Measurements from ENCODE around the gene VWA3A. TPM values are rescaled to one million over a fixed set of nuclear protein-coding genes. Genes with fewer than 3 reads are reported as not detected.
"Not testable (repeated sequence)": the region's sequence is repeated elsewhere in the genome, so short reads cannot be mapped to it uniquely, and the experiment has no call there.

VWA3A gene
- total RNA-seq, 1 donor from 2014 or later: not detected

DNA sequence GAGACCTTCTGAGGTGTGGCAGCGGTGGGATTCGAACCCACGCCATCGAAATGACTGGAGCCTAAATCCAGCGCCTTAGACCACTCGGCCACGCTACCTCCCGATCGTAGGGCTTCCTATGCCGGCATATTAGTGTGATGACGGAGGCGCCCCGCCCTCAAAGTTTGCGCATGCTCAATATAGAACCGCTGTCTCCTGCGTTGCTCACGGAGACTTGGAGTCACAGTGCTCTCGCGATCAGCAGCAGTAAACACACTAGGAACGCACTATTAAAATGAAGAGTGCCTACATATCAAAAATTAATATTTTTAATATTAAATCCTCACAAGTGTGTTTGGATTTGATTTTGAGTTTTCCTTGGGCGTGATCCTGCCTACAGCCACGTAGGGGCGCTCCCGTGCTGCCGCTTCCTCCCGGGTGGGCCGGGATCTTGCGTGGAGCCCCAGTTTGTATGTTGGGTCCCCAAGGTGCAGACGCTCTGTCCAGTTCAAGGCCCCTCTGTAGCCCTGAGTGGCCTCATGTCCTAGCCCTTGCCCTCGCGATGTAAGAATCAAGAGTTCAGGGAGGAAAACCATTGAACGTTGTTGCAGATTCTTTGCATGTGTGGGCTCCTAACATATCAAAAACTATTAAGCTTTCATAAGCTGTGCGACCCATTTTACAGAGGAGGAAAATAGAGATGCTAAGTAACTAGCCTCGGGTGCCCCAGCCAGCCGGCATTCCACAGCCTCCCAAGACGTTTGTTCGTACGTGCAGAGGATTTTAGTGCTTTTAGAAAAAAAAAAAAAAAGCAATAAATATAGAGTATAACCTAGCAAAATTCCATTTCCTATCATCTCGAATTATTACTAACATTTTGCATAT lies 103.6 kb downstream of the VWA3A start:
- Histone ChIP-seq H3K27ac (ENCODE audit: low read depth, low read length) (peak overlapping the region; percentile 27), H3K4me2 (ENCODE audit: low read length) (peak overlapping the region; percentile 86), H3K9ac (ENCODE audit: low read length) (peak overlapping the region; percentile 71), H3K27me3 (ENCODE audit: insufficient read depth, low read length) (no peaks in the 10 kb centered on the region), H3K4me1 (ENCODE audit: insufficient read depth, low read length) (peaks cover 32% of the 10 kb centered on the region), H3K36me3 (ENCODE audit: insufficient read depth, low read length) (no peaks in the 10 kb centered on the region), H3K4me3 (ENCODE audit: insufficient read depth, low read depth, low read length) (peak overlapping the region; percentile 70), H3K9me3 (ENCODE audit: insufficient read depth, low read depth, low read length) (no peaks in the 10 kb centered on the region), H3K79me2 (ENCODE audit: insufficient read depth, low read length) (no peaks in the 10 kb centered on the region), H4K20me1 (ENCODE audit: insufficient read depth, low read length) (no peaks in the 10 kb centered on the region), H2AFZ (ENCODE audit: low read depth, low read length) (peak overlapping the region; percentile 97)
- Mint-ChIP-seq H3K4me1 (ENCODE audit: low read depth, unreplicated experiment) (peaks cover 14% of the 10 kb centered on the region), H3K4me3 (ENCODE audit: unreplicated experiment) (peak overlapping the region; percentile 84), H3K27me3 (ENCODE audit: low read depth, unreplicated experiment) (no peaks in the 10 kb centered on the region), H3K36me3 (ENCODE audit: low read depth, unreplicated experiment) (no peaks in the 10 kb centered on the region), H3K27ac (ENCODE audit: unreplicated experiment) (peak overlapping the region; percentile 88), H3K9me3 (ENCODE audit: unreplicated experiment) (peaks cover 3% of the 10 kb centered on the region)
- peak; percentile 64 for DNase-seq (ENCODE audit: low read depth)
- no peak for FAIRE-seq
- peak; percentile 71 for TF ChIP-seq CTCF (IDR thresholded peaks at IDR 0.05; ENCODE audit: insufficient read depth, low read depth, low read length)
- TF ChIP-seq EZH2 (IDR thresholded peaks at IDR 0.05; ENCODE audit: insufficient read depth, low read length): no peak

DNA sequence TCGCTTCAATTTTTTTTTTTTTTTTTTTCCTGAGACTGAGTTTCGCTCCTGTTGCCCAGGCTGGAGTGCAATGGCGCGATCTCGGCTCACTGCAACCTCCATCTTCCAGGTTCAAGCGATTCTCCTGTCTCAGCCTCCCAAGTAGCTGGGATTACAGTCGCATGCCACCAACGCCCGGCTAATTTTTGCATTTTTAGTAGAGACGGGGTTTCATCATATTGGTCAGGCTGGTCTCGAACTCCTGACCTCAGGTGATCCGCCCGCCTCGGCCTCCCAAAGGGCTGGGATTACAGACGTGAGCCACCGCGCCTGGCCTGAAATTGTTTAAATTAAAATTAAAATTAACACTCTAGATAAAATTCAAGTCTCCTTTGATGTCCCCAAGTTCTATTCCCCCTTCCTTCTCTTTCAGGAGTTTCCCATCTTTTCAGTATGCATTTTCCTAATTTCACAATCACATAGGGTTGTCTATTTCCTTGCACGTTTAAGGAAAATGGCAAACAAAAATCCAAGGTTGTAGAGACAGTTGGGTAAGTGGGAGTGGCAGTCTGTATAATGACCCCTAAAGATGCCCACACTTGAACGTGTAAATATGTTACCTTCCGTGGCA lies 104.3 kb downstream of the VWA3A start:
- not testable (repeated sequence) for H3K27ac Mint-ChIP-seq (ENCODE audit: unreplicated experiment)

GRCh38 chr16:22198547-22199293 lies 106.4 kb downstream of the VWA3A start:
- no peaks in the 10 kb centered on the region for H3K79me2 ChIP-seq (ENCODE audit: insufficient read depth, low read length)
- peak overlapping the region; percentile 63 for H3K9ac ChIP-seq (ENCODE audit: low read length)
- no peaks in the 10 kb centered on the region for H3K36me3 ChIP-seq (ENCODE audit: insufficient read depth, low read length)
- TF ChIP-seq CTCF (IDR thresholded peaks at IDR 0.05; ENCODE audit: insufficient read depth, low read depth, low read length) (no peak), EZH2 (IDR thresholded peaks at IDR 0.05; ENCODE audit: insufficient read depth, low read length) (no peak)
- no peaks in the 10 kb centered on the region for H4K20me1 ChIP-seq (ENCODE audit: insufficient read depth, low read length)
- Mint-ChIP-seq H3K27me3 (ENCODE audit: low read depth, unreplicated experiment) (no peaks in the 10 kb centered on the region), H3K4me1 (ENCODE audit: low read depth, unreplicated experiment) (peaks cover 10% of the 10 kb centered on the region), H3K9me3 (ENCODE audit: unreplicated experiment) (peaks cover 3% of the 10 kb centered on the region), H3K4me3 (ENCODE audit: unreplicated experiment) (no peak overlapping the region), H3K27ac (ENCODE audit: unreplicated experiment) (peak overlapping the region; percentile 14), H3K36me3 (ENCODE audit: low read depth, unreplicated experiment) (no peaks in the 10 kb centered on the region)
- peak overlapping the region; percentile 65 for H3K27ac ChIP-seq (ENCODE audit: low read depth, low read length)
- H3K4me1 ChIP-seq (ENCODE audit: insufficient read depth, low read length): peaks cover 15% of the 10 kb centered on the region
- no peak for DNase-seq (ENCODE audit: low read depth)
- H3K4me3 ChIP-seq (ENCODE audit: insufficient read depth, low read depth, low read length): no peak overlapping the region
- FAIRE-seq: no peak
- H3K27me3 ChIP-seq (ENCODE audit: insufficient read depth, low read length): no peaks in the 10 kb centered on the region
- peak overlapping the region; percentile 39 for H3K4me2 ChIP-seq (ENCODE audit: low read length)
- H3K9me3 ChIP-seq (ENCODE audit: insufficient read depth, low read depth, low read length): no peaks in the 10 kb centered on the region
- peak overlapping the region; percentile 75 for H2AFZ ChIP-seq (ENCODE audit: low read depth, low read length)

More for the DNA sequence above, 104.3 kb downstream of the VWA3A start:
- H3K36me3 ChIP-seq (ENCODE audit: insufficient read depth, low read length); H3K27me3 Mint-ChIP-seq (ENCODE audit: low read depth, unreplicated experiment); H3K27me3 ChIP-seq (ENCODE audit: insufficient read depth, low read length); H3K9me3 ChIP-seq (ENCODE audit: insufficient read depth, low read depth, low read length); H3K4me3 ChIP-seq (ENCODE audit: insufficient read depth, low read depth, low read length); H3K9me3 Mint-ChIP-seq (ENCODE audit: unreplicated experiment); H3K9ac ChIP-seq (ENCODE audit: low read length); H4K20me1 ChIP-seq (ENCODE audit: insufficient read depth, low read length); FAIRE-seq; H3K79me2 ChIP-seq (ENCODE audit: insufficient read depth, low read length); H2AFZ ChIP-seq (ENCODE audit: low read depth, low read length); H3K36me3 Mint-ChIP-seq (ENCODE audit: low read depth, unreplicated experiment); H3K27ac ChIP-seq (ENCODE audit: low read depth, low read length); DNase-seq (ENCODE audit: low read depth): not testable (repeated sequence)
- H3K4me2 ChIP-seq (ENCODE audit: low read length): peak overlapping the region; percentile 86
- peak overlapping the region; percentile 23 for H3K4me3 Mint-ChIP-seq (ENCODE audit: unreplicated experiment)
- H3K4me1 ChIP-seq (ENCODE audit: insufficient read depth, low read length): peaks cover 28% of the 10 kb centered on the region
- H3K4me1 Mint-ChIP-seq (ENCODE audit: low read depth, unreplicated experiment): peaks cover 14% of the 10 kb centered on the region
